ENCODE measurements around the gene IFT57. TPM values are rescaled to one million over a fixed set of nuclear protein-coding genes. Genes with fewer than 3 reads are reported as not detected.

IFT57 gene
- total RNA-seq, 1 donor from 2014 or later: 21.4 TPM

DNA sequence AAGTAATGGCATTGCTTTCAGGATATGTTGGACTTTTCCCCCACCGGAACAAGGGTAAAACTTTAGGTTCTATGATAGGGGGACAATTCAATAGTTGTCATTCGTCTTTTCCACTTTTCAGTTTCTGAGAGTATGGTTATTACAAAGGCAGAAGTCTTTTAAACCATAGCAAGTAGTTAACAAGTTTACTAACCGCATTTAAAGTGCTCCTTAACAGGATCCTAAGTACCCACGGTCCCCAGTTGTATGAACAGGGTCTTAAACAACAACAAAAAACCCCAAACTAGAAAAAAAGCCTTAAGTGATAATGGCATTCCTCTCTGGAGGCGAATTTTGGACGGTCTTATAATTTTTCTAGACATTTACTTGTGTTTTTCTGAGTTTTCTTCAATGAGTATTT, 831 bp downstream of the IFT57 start:
- peak overlapping the region; percentile 99 for H3K4me3 Mint-ChIP-seq (ENCODE audit: unreplicated experiment)
- peak overlapping the region; percentile 6 for H3K27ac Mint-ChIP-seq (ENCODE audit: unreplicated experiment)
- H3K4me1 Mint-ChIP-seq (ENCODE audit: low read depth, unreplicated experiment): peaks cover 18% of the 10 kb centered on the region
- no peak for TF ChIP-seq CTCF (IDR thresholded peaks at IDR 0.05; ENCODE audit: partially characterized antibody, unreplicated experiment)
- H3K27me3 Mint-ChIP-seq (ENCODE audit: unreplicated experiment): peaks cover 5% of the 10 kb centered on the region
- DNase-seq: no peak
- peaks cover 6% of the 10 kb centered on the region for H3K9me3 Mint-ChIP-seq (ENCODE audit: unreplicated experiment)
- no peaks in the 10 kb centered on the region for H3K36me3 Mint-ChIP-seq (ENCODE audit: unreplicated experiment)

GRCh38 chr3:108219336-108219735, 2.9 kb downstream of the IFT57 start:
- H3K27me3 Mint-ChIP-seq (ENCODE audit: unreplicated experiment): peaks cover 5% of the 10 kb centered on the region
- no peak overlapping the region for H3K27ac Mint-ChIP-seq (ENCODE audit: unreplicated experiment)
- DNase-seq: no peak
- peaks cover 18% of the 10 kb centered on the region for H3K4me1 Mint-ChIP-seq (ENCODE audit: low read depth, unreplicated experiment)
- peaks cover 6% of the 10 kb centered on the region for H3K9me3 Mint-ChIP-seq (ENCODE audit: unreplicated experiment)
- H3K36me3 Mint-ChIP-seq (ENCODE audit: unreplicated experiment): no peaks in the 10 kb centered on the region
- TF ChIP-seq CTCF (IDR thresholded peaks at IDR 0.05; ENCODE audit: partially characterized antibody, unreplicated experiment): no peak
- no peak overlapping the region for H3K4me3 Mint-ChIP-seq (ENCODE audit: unreplicated experiment)

DNA sequence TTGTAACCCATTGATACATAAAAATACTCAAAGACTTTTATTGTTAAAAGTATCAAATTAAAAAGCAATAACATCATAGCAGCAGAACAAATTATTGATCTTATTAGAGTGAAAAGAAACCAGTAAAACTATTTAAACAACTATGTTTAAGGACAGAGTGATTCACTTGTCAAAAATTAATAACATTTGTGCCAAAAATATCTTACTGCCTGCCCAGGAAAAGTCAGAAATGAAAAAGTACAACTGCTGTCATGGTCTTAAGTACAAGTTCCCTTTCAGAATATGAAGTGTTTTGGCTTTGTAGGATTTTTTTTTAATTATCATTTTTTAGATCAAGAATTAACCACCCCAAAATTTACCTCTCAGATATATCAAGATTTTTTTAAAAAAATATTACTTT, 3.4 kb downstream of the IFT57 start:
- no peak for TF ChIP-seq CTCF (IDR thresholded peaks at IDR 0.05; ENCODE audit: partially characterized antibody, unreplicated experiment)
- peaks cover 6% of the 10 kb centered on the region for H3K9me3 Mint-ChIP-seq (ENCODE audit: unreplicated experiment)
- H3K4me3 Mint-ChIP-seq (ENCODE audit: unreplicated experiment): no peak overlapping the region
- H3K36me3 Mint-ChIP-seq (ENCODE audit: unreplicated experiment): no peaks in the 10 kb centered on the region
- no peak for DNase-seq
- H3K4me1 Mint-ChIP-seq (ENCODE audit: low read depth, unreplicated experiment): peaks cover 17% of the 10 kb centered on the region
- H3K27ac Mint-ChIP-seq (ENCODE audit: unreplicated experiment): no peak overlapping the region
- peaks cover 5% of the 10 kb centered on the region for H3K27me3 Mint-ChIP-seq (ENCODE audit: unreplicated experiment)

DNA sequence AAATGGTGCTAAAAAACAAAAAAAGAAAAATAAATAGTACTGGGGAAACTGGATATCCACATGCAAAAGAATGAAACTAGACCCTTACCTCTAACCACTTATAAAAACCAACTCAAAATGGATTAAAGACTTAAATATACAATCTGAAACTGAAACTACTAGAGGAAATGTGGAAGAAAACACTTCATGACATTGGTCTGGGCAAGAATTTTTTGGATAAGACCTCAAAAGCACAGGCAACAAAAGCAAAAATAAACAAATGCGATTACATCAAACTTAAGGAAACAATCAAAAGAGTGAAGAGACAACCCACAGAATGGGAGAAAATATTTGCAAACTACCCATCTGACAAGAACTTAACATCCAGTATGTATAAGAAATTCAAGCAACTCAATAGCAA, 6.4 kb downstream of the IFT57 start:
- Mint-ChIP-seq H3K27ac (ENCODE audit: unreplicated experiment) (no peak overlapping the region), H3K9me3 (ENCODE audit: unreplicated experiment) (no peaks in the 10 kb centered on the region), H3K36me3 (ENCODE audit: unreplicated experiment) (peaks cover 5% of the 10 kb centered on the region), H3K4me3 (ENCODE audit: unreplicated experiment) (no peak overlapping the region), H3K4me1 (ENCODE audit: low read depth, unreplicated experiment) (no peaks in the 10 kb centered on the region), H3K27me3 (ENCODE audit: unreplicated experiment) (no peaks in the 10 kb centered on the region)
- DNase-seq: no peak
- no peak for TF ChIP-seq CTCF (IDR thresholded peaks at IDR 0.05; ENCODE audit: partially characterized antibody, unreplicated experiment)

- H3K36me3 Mint-ChIP-seq (ENCODE audit: unreplicated experiment): peaks cover 5% of the 10 kb centered on the region
These were observed 12.6 kb downstream of the IFT57 start for GRCh38 chr3:108209579-108209978.

More at GRCh38 chr3:108209579-108209978, 12.6 kb downstream of the IFT57 start:
- H3K4me3 Mint-ChIP-seq (ENCODE audit: unreplicated experiment): no peak overlapping the region
- no peak for DNase-seq
- H3K4me1 Mint-ChIP-seq (ENCODE audit: low read depth, unreplicated experiment): no peaks in the 10 kb centered on the region
- no peaks in the 10 kb centered on the region for H3K27me3 Mint-ChIP-seq (ENCODE audit: unreplicated experiment)
- H3K9me3 Mint-ChIP-seq (ENCODE audit: unreplicated experiment): no peaks in the 10 kb centered on the region
- TF ChIP-seq CTCF (IDR thresholded peaks at IDR 0.05; ENCODE audit: partially characterized antibody, unreplicated experiment): no peak
- no peak overlapping the region for H3K27ac Mint-ChIP-seq (ENCODE audit: unreplicated experiment)

Measured in glutamatergic neuron (in vitro differentiated cells).